SIG-M5 treated with dmso at 0.1 percent for 504 hours (cell line): ENCODE data around the gene APOA4.
"Not testable (repeated sequence)": the region's sequence is repeated elsewhere in the genome, so short reads cannot be mapped to it uniquely, and the experiment has no call there.

ENCODE experiments used
- DNase-seq: peaks from one replicate; lab custom pipeline; 2025; ENCODE audit not compliant: unreplicated experiment; lab: John Stamatoyannopoulos, UW

Gene APOA4

GRCh38 chr11:116804001-116804400, 19.1 kb downstream of the APOA4 start:
- no peak for DNase-seq

GRCh38 chr11:116801662-116802061, 21.4 kb downstream of the APOA4 start:
- DNase-seq, result not testable (repeated sequence)

GRCh38 chr11:116800610-116801009, 22.5 kb downstream of the APOA4 start:
- no peak for DNase-seq

GRCh38 chr11:116798368-116798767, 24.7 kb downstream of the APOA4 start:
- DNase-seq, result no peak

- no peak for DNase-seq
These were observed 25.3 kb downstream of the APOA4 start for GRCh38 chr11:116797816-116798215.

GRCh38 chr11:116796548-116796947, 26.6 kb downstream of the APOA4 start:
- DNase-seq, result no peak

DNA sequence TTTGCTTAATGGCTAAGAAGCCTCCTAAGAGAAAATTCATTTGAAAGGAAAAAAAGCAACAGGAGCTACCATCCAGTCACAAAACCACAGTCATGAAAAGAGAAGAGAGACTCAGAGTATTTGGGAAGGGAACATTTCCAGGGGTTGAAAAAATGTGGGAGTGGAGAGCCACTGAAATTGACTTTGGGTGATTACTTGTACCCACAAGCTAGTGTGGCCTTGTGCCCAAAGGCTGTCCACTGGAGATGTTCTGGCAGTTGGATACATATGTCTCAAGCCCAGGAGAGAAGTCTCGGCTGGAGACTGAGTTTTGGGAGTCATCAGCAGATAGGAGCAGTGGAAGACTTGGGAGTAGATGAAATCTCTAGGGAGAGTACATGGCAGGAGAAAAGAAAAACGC, 28.3 kb downstream of the APOA4 start:
- DNase-seq, result no peak

DNA sequence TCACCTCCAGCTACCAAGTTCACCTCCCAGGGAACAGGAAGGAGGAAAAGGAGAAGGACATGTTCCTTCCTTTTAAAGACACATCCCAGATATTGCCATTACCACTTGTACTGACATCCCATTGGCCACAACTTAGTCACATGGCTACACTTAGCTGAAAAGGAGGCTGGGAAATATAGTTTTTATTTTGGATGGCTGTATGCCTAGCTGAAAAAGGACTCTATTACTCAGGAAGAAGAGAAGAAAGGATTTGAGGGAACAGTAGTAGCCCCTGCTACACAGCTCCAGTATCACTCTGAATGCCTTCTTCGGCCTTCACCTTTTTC, 29.4 kb downstream of the APOA4 start:
- peak; percentile 14 for DNase-seq

- DNase-seq, result no peak
These were observed 30.0 kb downstream of the APOA4 start for GRCh38 chr11:116792869-116793771.

DNA sequence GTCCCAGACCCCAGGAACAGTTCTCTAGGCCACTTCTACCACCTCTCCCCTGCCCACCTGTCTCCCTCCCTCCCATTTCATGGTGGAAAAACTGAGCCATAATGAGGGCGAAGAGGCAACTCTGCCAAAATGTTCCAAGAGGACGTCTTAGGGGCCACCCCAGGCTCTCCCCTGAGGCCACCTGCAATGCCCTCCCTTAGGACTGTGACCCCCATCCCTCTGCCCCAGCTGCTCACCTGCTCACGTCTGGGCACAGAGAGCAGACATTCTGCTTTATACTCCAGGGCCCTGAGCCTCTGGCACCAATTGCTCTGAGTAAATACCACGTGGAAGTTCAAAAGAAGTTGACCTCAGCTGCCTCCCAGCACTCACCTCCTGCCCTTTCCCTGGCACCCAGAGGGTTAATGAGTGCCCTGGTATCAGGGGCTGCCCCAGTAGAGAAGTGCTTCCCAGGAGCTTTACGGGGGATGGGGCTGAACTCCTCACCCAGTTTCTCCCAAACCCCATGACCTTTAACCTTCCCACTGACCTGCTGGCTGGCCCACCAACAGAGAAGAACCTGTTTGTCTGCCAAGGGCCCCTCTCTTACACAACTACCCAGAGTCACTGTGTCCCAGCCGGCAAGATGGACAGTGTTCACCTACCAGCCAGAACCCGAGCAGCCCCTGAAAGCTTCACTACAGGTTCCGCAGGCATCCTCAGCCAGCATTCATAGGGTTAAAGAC, 30.8 kb downstream of the APOA4 start:
- DNase-seq, result no peak

- DNase-seq, result no peak
These were observed 31.3 kb downstream of the APOA4 start, which contains the start of gene APOA5 for GRCh38 chr11:116791813-116792143. Gene APOA5 (minus strand): TSS chr11:116791879. CDS start chr11:116791860, 19 bp downstream.

DNA sequence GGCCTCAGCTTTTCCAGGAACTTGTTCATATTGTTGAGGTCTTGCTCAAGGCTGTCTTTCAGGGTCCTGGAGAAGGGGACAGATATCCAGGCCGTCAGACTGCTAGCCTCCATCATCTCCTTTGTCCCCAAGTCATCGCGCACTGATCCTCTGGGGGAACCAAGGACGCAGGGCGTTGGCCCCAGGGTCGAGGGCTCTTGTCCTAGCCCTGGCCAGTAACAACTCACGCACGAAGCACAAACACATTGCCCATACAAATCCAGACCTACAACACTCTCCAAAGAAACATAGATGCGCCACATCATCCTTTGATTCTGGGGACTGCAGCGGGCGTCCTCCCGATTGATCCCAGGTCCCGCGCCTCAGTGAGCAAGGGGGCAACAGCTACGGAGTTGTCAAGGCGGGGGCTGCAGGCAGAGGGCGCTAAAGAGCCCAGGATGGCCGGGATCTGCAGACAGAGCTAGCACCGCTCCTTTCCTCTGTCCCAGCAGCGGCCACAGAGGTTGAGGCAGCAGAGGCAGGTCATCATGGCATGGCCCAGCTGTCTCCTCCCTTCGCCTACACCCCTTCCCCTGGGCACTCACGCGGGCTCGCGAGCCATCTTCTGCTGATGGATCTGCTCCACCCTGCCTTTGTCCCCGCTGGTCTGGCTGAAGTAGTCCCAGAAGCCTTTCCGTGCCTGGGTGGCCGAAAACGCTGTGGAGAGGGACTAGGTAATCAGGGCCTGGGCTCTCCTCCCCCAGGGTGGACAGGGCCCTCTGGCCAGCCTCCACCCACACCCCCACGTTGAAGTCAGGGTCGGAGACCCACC, 31.9 kb downstream of the APOA4 start:
- DNase-seq, result peak; percentile 16

DNA sequence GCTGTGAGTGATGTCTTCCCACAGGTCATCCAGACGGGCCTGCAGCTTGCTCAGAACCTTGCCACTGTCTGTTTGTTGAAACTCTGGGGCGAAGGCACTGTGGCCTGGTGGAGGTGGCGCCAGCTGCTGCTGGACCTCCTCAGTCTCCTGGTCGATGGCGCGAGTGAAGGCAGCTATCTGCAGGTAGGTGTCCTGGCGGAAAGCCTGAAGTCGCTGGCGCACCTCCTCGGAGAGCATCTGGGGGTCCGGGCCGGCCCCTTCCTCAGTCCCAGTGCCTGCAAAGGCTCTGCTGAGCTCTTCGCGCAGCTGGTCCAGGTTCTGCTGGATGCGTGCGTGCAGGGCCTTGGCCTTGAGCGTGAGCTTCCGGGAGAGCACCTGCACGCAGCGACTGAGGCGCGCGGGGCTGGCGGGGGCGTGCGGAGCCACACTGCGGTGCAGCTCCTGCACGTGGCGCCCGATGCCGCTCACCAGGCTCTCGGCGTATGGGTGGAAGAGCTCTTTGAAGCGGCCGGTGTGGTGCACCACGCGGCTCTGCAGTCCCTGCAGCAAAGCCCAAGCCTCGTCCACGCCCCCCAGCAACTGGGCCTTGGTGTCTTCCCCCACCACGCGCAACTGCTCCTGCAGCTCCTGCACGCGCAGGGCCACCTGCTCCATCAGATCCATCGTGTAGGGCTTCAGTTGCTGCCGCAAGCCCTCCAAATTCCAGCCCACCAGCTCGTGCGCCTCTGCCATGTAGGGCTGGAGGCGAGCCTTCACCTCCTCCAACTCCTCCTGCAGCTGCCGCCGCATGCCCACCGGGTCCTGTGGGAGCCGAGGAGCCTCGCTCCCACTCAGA, 32.7 kb downstream of the APOA4 start:
- no peak for DNase-seq

DNA sequence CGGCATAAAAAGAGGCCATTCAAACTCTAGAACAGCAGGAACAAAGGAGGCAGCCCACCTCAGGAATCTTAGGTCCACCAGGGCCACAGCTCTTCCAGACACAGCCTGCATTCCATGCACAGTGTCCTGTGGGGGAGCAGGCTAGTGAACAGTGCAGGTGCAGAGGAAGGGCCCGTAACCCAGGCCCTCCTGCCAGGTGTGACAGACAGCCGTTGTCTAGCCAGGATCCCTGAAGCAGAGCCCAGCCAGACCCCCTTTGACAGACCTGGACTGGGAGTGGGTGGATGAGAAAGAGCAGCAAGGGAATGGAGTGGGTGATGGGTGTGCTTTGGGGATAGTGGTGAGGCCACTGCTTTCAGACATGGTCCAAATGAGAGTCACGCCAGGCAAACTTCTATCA, 34.1 kb downstream of the APOA4 start:
- no peak for DNase-seq

- DNase-seq, result no peak
These were observed 34.6 kb downstream of the APOA4 start for GRCh38 chr11:116788534-116788933.

- peak; percentile 65 for DNase-seq
These were observed 35.2 kb downstream of the APOA4 start, which contains the start of gene ZPR1 for GRCh38 chr11:116787786-116788486. Gene ZPR1 (minus strand): TSS chr11:116788023. CDS start chr11:116787990, 33 bp downstream.

GRCh38 chr11:116787436-116787785, 35.7 kb downstream of the APOA4 start:
- no peak for DNase-seq

DNA sequence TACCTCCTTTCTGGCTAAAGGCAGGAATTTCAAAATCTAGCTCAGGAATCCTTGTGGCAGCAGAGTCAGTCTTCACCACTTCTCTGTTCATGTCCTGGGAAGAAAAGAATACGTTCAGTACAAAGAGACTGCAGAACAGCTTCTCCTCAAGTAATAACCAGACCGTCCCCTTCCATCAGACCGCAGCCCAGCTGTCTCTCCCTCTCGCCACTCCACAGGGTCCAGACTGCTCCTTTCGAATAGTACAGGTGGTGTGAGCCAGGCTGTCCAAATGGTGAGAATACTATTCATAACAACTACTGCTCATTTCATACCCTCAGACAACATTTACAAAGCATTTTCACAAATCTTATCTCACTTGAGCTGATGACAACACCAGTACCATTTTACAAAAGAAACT, 36.1 kb downstream of the APOA4 start:
- no peak for DNase-seq

- no peak for DNase-seq
These were observed 36.8 kb downstream of the APOA4 start for GRCh38 chr11:116786326-116786725.

DNA sequence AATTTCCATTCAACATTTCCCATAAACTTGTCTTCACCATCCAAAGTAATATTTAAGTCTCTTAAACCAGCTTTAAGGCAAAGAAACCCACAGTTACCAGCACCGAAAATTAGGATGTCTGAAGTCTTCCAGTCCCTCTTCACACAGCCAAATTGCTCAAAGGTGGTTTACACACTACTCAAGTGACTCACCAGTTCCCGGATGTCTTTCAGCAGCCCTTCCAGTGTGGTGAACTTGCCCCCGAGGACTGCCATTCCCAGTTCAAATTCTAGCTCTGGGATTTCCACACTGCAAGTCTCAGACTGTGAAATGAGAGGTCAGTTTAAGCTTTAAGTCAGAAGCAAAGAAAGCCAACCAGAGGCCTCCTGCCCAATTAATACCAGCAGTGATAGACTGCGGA, 40.4 kb downstream of the APOA4 start:
- no peak for DNase-seq
